H9 (cell line): ENCODE measurements around the gene CCL25. TPM values are rescaled to one million over a fixed set of nuclear protein-coding genes. Genes with fewer than 3 reads are reported as not detected.

Experiments used
- DNase-seq: peaks from one replicate; pipeline ENCODE4 v3.0.0-alpha.2; 2017
- H2AFZ ChIP-seq: one replicate; pipeline ENCODE4 v1.6.1; 2013; ENCODE audit warnings: mild to moderate bottlenecking, low read length, control low read depth, moderate library complexity
- H2AK5ac ChIP-seq: 2 replicates; pipeline ENCODE4 v1.6.1; 2013; ENCODE audit warnings: low read length, control low read depth, mixed read lengths; ENCODE audit not compliant: insufficient read length
- H2BK120ac ChIP-seq: one replicate; pipeline ENCODE4 v1.6.1; 2013; ENCODE audit warnings: low read depth, mild to moderate bottlenecking, low read length, control low read depth, inconsistent platforms; ENCODE audit not compliant: poor library complexity, severe bottlenecking
- H2BK12ac ChIP-seq: 2 replicates; pipeline ENCODE4 v1.6.1; 2013; ENCODE audit warnings: low read length, control low read depth, mixed read lengths, low read depth; ENCODE audit not compliant: insufficient read length
- H2BK15ac ChIP-seq: 2 replicates; pipeline ENCODE4 v1.6.1; 2013; ENCODE audit warnings: low read depth, low read length, control low read depth
- H2BK20ac ChIP-seq: one replicate; pipeline ENCODE4 v1.6.1; 2013; ENCODE audit warnings: low read depth, mild to moderate bottlenecking, low read length, control low read depth, inconsistent platforms; ENCODE audit not compliant: poor library complexity, severe bottlenecking
- H2BK5ac ChIP-seq: 2 replicates; pipeline ENCODE4 v1.6.1; 2013; ENCODE audit warnings: low read length, control low read depth, mixed read lengths; ENCODE audit not compliant: insufficient read length
- H3K14ac ChIP-seq: 2 replicates; pipeline ENCODE4 v1.6.1; 2013; ENCODE audit warnings: low read length, control low read depth; ENCODE audit not compliant: insufficient read depth
- H3K18ac ChIP-seq: 2 replicates; pipeline ENCODE4 v1.6.1; 2013; ENCODE audit warnings: low read depth, mild to moderate bottlenecking, mixed read lengths, low read length, control low read depth; ENCODE audit not compliant: insufficient read length
- H3K23ac ChIP-seq: 2 replicates; pipeline ENCODE4 v1.6.1; 2013; ENCODE audit warnings: low read length, control low read depth, mixed read lengths, low read depth; ENCODE audit not compliant: insufficient read length
- H3K23me2 ChIP-seq: 2 replicates; pipeline ENCODE4 v1.6.1; 2013; ENCODE audit warnings: low read depth, mild to moderate bottlenecking, mixed read lengths, low read length, control low read depth; ENCODE audit not compliant: insufficient read length, poor library complexity, severe bottlenecking
- H3K27ac ChIP-seq: 2 replicates; pipeline ENCODE4 v1.5.1; 2013; ENCODE audit warnings: low read length, control low read depth, mixed read lengths, low read depth; ENCODE audit not compliant: insufficient read length
- H3K27me3 ChIP-seq: 2 replicates; pipeline ENCODE4 v1.6.1; 2013; ENCODE audit warnings: low read length, control low read depth, inconsistent platforms; ENCODE audit not compliant: insufficient read depth
- H3K4ac ChIP-seq: 2 replicates; pipeline ENCODE4 v1.6.1; 2013; ENCODE audit warnings: low read depth, mild to moderate bottlenecking, control low read depth, inconsistent platforms, low read length, moderate library complexity
- H3K4me1 ChIP-seq: 2 replicates; pipeline ENCODE4 v1.6.1; 2013; ENCODE audit warnings: low read length, control low read depth, inconsistent platforms; ENCODE audit not compliant: insufficient read depth
- H3K4me2 ChIP-seq: 2 replicates; pipeline ENCODE4 v1.6.1; 2013; ENCODE audit warnings: low read length, control low read depth, mixed read lengths; ENCODE audit not compliant: insufficient read length, insufficient read depth
- H3K56ac ChIP-seq: 2 replicates; pipeline ENCODE4 v1.6.1; 2013; ENCODE audit warnings: low read depth, mild to moderate bottlenecking, mixed read lengths, low read length, control low read depth; ENCODE audit not compliant: insufficient read length
- H3K79me1 ChIP-seq: 2 replicates; pipeline ENCODE4 v1.6.1; 2013; ENCODE audit warnings: low read depth, mild to moderate bottlenecking, moderate library complexity, low read length, control low read depth, inconsistent platforms; ENCODE audit not compliant: insufficient read depth, poor library complexity, severe bottlenecking
- H3K79me2 ChIP-seq: 2 replicates; pipeline ENCODE4 v1.6.1; 2013; ENCODE audit warnings: low read length, control low read depth, inconsistent platforms; ENCODE audit not compliant: insufficient read depth
- H3K9ac ChIP-seq: 2 replicates; pipeline ENCODE4 v1.6.1; 2013; ENCODE audit warnings: low read length, control low read depth, mixed read lengths; ENCODE audit not compliant: insufficient read length; ENCODE audit errors: extremely low read depth
- H3K9me3 ChIP-seq: one replicate; pipeline ENCODE4 v1.6.1; 2013; ENCODE audit warnings: low read depth, low read length, inconsistent platforms; ENCODE audit not compliant: control insufficient read depth
- H3T11ph ChIP-seq: one replicate; pipeline ENCODE4 v1.6.1; 2013; ENCODE audit warnings: mild to moderate bottlenecking, low read length, control low read depth, inconsistent platforms
- H4K20me1 ChIP-seq: one replicate; pipeline ENCODE4 v1.6.1; 2013; ENCODE audit not compliant: control insufficient read depth, insufficient read length, insufficient read depth
- H4K5ac ChIP-seq: 2 replicates; pipeline ENCODE4 v1.6.1; 2013; ENCODE audit warnings: low read depth, mild to moderate bottlenecking, mixed read lengths, low read length, control low read depth; ENCODE audit not compliant: insufficient read length
- H4K8ac ChIP-seq: replicated peaks from 2 replicates; pipeline ENCODE4 v1.6.1; 2013; ENCODE audit warnings: low read length, control low read depth, mixed read lengths, low read depth; ENCODE audit not compliant: insufficient read length
- H4K91ac ChIP-seq: 2 replicates; pipeline ENCODE4 v1.6.1; 2013; ENCODE audit warnings: low read depth, mild to moderate bottlenecking, moderate library complexity, mixed read lengths, low read length, control low read depth; ENCODE audit not compliant: insufficient read length
- H3K27ac Mint-ChIP-seq, 3 experiments: 2 replicates in 2 of 3; 3 replicates in 1 of 3; pipeline ENCODE4 v1.8.0; 2020 to 2021; ENCODE audit warnings: mixed read lengths in 3 of 3, mild to moderate bottlenecking in 1 of 3, moderate library complexity in 1 of 3
- H3K27me3 Mint-ChIP-seq: 2 replicates; pipeline ENCODE4 v1.8.0; 2021; ENCODE audit warnings: low read depth, mild to moderate bottlenecking, moderate library complexity, mixed read lengths
- H3K36me3 Mint-ChIP-seq, 3 experiments: 2 replicates in 2 of 3; 3 replicates in 1 of 3; pipeline ENCODE4 v1.8.0; 2020 to 2021; ENCODE audit warnings: low read depth in 3 of 3, mixed read lengths in 3 of 3; ENCODE audit not compliant: insufficient read depth in 1 of 3
- H3K4me1 Mint-ChIP-seq, 2 experiments: 2 replicates each; pipeline ENCODE4 v1.8.0; 2020; ENCODE audit warnings: mixed read lengths in 2 of 2
- H3K4me3 Mint-ChIP-seq, 2 experiments: 2 replicates in 1 of 2; 3 replicates in 1 of 2; pipeline ENCODE4 v1.8.0; 2020 to 2021; ENCODE audit warnings: mild to moderate bottlenecking in 2 of 2, mixed read lengths in 2 of 2, moderate library complexity in 1 of 2
- H3K9me3 Mint-ChIP-seq, 2 experiments: 2 replicates in 1 of 2; 3 replicates in 1 of 2; pipeline ENCODE4 v1.8.0; 2020; ENCODE audit warnings: mild to moderate bottlenecking in 2 of 2, mixed read lengths in 2 of 2, moderate library complexity in 1 of 2
- CTCF ChIP-seq: fragments of 200-600 bp; sonication (generic); conservative IDR thresholded peaks from 3 replicates; pipeline ENCODE4 v1.8.0; 2021; ENCODE audit warnings: antibody characterized with exemption, mild to moderate bottlenecking
- WGBS: extraction: QIAGEN DNeasy Blood & Tissue Kit; methylation state at CpG from one replicate; pipeline ENCODE4 v1.1.7; 2013; ENCODE audit warnings: missing lambda C conversion rate, low lambda C conversion rate, mixed read lengths; ENCODE audit not compliant: insufficient read length; ENCODE audit errors: extremely low coverage; 5-methylcytosine and 5-hydroxymethylcytosine counted together
- total RNA-seq: library from RNA; stranded (reverse); gene quantifications from 2 replicates; pipeline ENCODE4 v1.2.1, GENCODE V29; 2021

CCL25 gene
- total RNA-seq, 1 experiment from 2014 or later: not detected

- Histone ChIP-seq H3K27me3 (no peaks in the 10 kb centered on the region), H3K56ac (no peak overlapping the region), H3K9ac (no peak overlapping the region), H3K14ac (no peak overlapping the region), H4K8ac (no peak overlapping the region), H2BK5ac (no peak overlapping the region), H4K20me1 (no peaks in the 10 kb centered on the region), H3K79me1 (no peaks in the 10 kb centered on the region), H2BK20ac (no peak overlapping the region), H3K4me1 (no peaks in the 10 kb centered on the region), H2BK12ac (no peak overlapping the region), H2AK5ac (no peak overlapping the region), H3K23ac (no peak overlapping the region), H2BK120ac (no peak overlapping the region), H3K79me2 (no peaks in the 10 kb centered on the region), H3K4ac (no peak overlapping the region), H3K4me2 (no peak overlapping the region), H3T11ph (no peak overlapping the region), H3K18ac (no peak overlapping the region), H4K5ac (no peak overlapping the region), H2BK15ac (no peak overlapping the region), H3K23me2 (no peaks in the 10 kb centered on the region), H2AFZ (no peak overlapping the region), H3K9me3 (no peaks in the 10 kb centered on the region), H4K91ac (no peak overlapping the region), H3K27ac (no peak overlapping the region)
- DNase-seq: no peak
- WGBS: no CpG with 5 or more reads among the region's 13 CpGs
- Mint-ChIP-seq H3K4me3 (no peak overlapping the region), H3K36me3 (peaks cover 34 to 56% (median 40%) of the 10 kb centered on the region in 3 experiments), H3K9me3 (peaks cover 3 to 8% of the 10 kb centered on the region in 2 experiments; a peak in 4 of 5 replicates), H3K27me3 (0 out of 2 replicates have a peak, but pooled peaks cover 2% of the 10 kb centered on the region), H3K4me1 (no peaks in the 10 kb centered on the region), H3K27ac (peak overlapping the region in 1 of 3 experiments; percentile 2; a peak in 1 of 7 replicates)
- no peak for TF ChIP-seq CTCF
Observed at GRCh38 chr19:8075158-8076074, 22.9 kb downstream of the CCL25 start.
